Activated CD4-positive, alpha-beta T cell treated with anti-CD3 and anti-CD28 coated beads, Interleukin-2, amount 10 ng/mL, durations not matched to agents 7 days and 5 days (primary cell): ENCODE results near the gene OTUD5. TPM values are rescaled to one million over a fixed set of nuclear protein-coding genes. Genes with fewer than 3 reads are reported as not detected.
"Not testable (repeated sequence)": the region's sequence is repeated elsewhere in the genome, so short reads cannot be mapped to it uniquely, and the experiment has no call there.

Experiments used
- CTCF ChIA-PET: fragments of 350-600 bp; sonication (Branson Sonifier 250); formaldehyde crosslinking; loops from one replicate; lab custom pipeline; 2021; ENCODE audit warnings: antibody characterized with exemption; lab: Charles Lee
- POLR2A ChIA-PET: fragments of 350-600 bp; sonication (Branson Sonifier 250); formaldehyde crosslinking; loops from one replicate; lab custom pipeline; 2021; ENCODE audit warnings: antibody characterized with exemption; lab: Charles Lee
- DNase-seq: peaks from one replicate; pipeline ENCODE4 v3.0.0-alpha.2; 2020
- H3K27ac Mint-ChIP-seq: one replicate; pipeline ENCODE4 v1.8.0; 2021; ENCODE audit warnings: mild to moderate bottlenecking, moderate library complexity, mixed read lengths
- H3K27me3 Mint-ChIP-seq: one replicate; pipeline ENCODE4 v1.8.0; 2021; ENCODE audit warnings: mixed read lengths
- H3K36me3 Mint-ChIP-seq: one replicate; pipeline ENCODE4 v1.8.0; 2021; ENCODE audit warnings: low read depth, mixed read lengths
- H3K4me1 Mint-ChIP-seq: one replicate; pipeline ENCODE4 v1.8.0; 2021; ENCODE audit warnings: mixed read lengths
- H3K4me3 Mint-ChIP-seq: one replicate; pipeline ENCODE4 v1.8.0; 2021; ENCODE audit warnings: mild to moderate bottlenecking, moderate library complexity, mixed read lengths
- H3K9me3 Mint-ChIP-seq: one replicate; pipeline ENCODE4 v1.8.0; 2021; ENCODE audit warnings: mixed read lengths
- total RNA-seq, 2 experiments: library from RNA; stranded (reverse); gene quantifications; one replicate each; pipeline ENCODE4 v1.2.3, GENCODE V29; 2021

OTUD5 gene
- total RNA-seq, 2 experiments from 2014 or later = 49.0 to 54.1 TPM

DNA sequence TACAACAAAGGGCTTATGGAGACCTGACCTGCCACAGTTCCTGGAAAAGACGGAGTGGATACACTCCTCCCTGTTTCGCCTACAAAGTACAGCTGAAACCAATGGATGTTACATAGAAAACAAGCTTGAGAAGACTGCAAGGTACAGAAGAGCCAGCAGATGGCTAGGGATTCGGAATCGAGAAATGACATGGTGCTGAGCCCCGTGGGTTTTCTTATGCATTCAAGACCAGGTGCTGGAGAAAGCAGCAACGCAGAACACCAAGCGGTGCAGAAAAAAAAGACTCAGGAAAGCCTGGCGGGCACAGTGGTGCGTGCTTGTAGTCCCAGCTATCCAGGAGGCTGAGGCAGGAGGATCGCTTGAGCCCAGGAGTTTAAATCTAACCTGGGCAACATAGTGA is 73.7 kb downstream of the OTUD5 start:
- Mint-ChIP-seq H3K4me3 (no peak overlapping the region), H3K27ac (no peak overlapping the region), H3K27me3 (peaks cover 6% of the 10 kb centered on the region), H3K36me3 (no peaks in the 10 kb centered on the region), H3K9me3 (no peaks in the 10 kb centered on the region), H3K4me1 (no peaks in the 10 kb centered on the region)
- ChIA-PET CTCF (interaction anchor here (1.1 kb wide), 1 partner anchor 8 kb away, joined by 4 read pairs; no protein-coding TSS in a partner anchor), POLR2A (no interaction called here)
- DNase-seq = no peak

DNA sequence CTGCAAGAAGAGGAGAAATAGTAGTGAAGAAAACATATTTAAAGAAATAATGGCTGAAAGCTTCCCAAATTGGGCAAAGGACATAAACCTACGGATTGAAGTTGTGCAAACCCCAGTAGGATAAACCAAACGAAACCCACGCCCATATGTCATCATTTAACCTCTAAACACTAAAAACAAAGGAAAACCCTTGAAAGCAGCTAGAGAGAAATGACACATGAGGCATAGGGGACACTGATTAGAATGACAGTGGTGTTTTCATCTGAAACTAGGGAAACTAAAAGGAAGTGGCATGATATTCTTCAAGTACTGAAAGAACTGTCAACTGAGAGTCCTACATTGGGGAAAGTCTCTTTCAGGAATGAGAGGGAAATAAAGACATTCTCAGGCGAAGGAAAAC is 80.5 kb downstream of the OTUD5 start:
- DNase-seq, H3K4me1 Mint-ChIP-seq, H3K27me3 Mint-ChIP-seq, POLR2A ChIA-PET, H3K27ac Mint-ChIP-seq, H3K36me3 Mint-ChIP-seq, H3K4me3 Mint-ChIP-seq, CTCF ChIA-PET, H3K9me3 Mint-ChIP-seq: not testable (repeated sequence)

Other genes with a start within 250 kb of the OTUD5 start
- gene GLOD5, start 195.9 kb downstream of the OTUD5 start, total RNA-seq = not detected
- gene GATA1, start 171.0 kb downstream of the OTUD5 start, total RNA-seq = not detected
- 100 to 1,000 TPM in 1 of 2 experiments, 10 to 100 TPM in 1; 94.3 to 102 TPM for gene HDAC6, start 155.5 kb downstream of the OTUD5 start, total RNA-seq
- gene ERAS, start 131.1 kb downstream of the OTUD5 start, total RNA-seq = not detected
- gene PCSK1N, start 122.0 kb downstream of the OTUD5 start, total RNA-seq = under 1 TPM; 0.33 to 0.40 TPM
- 10 to 100 TPM; 39.9 to 45.8 TPM for gene TIMM17B, start 59.8 kb downstream of the OTUD5 start, total RNA-seq
- 10 to 100 TPM; 69.4 to 77.6 TPM for gene PQBP1, start 59.7 kb downstream of the OTUD5 start, total RNA-seq
- gene SLC35A2, start 46.0 kb downstream of the OTUD5 start, total RNA-seq = 10 to 100 TPM; 14.0 to 16.8 TPM
- gene PIM2, start 38.6 kb downstream of the OTUD5 start, total RNA-seq = 100 to 1,000 TPM; 152 to 154 TPM
- gene KCND1, start 14.2 kb upstream of the OTUD5 start, total RNA-seq = 1 to 10 TPM; 2.9 to 3.6 TPM
- 10 to 100 TPM; 73.2 to 91.2 TPM for gene GRIPAP1, start 44.7 kb upstream of the OTUD5 start, total RNA-seq
- 10 to 100 TPM; 25.7 to 26.8 TPM for gene TFE3, start 85.8 kb upstream of the OTUD5 start, total RNA-seq
- gene CCDC120, start 101.4 kb upstream of the OTUD5 start, total RNA-seq = 1 to 10 TPM; 5.5 to 5.9 TPM
- 10 to 100 TPM; 24.7 to 27.1 TPM for gene PRAF2, start 116.4 kb upstream of the OTUD5 start, total RNA-seq
- 10 to 100 TPM; 44.0 to 48.6 TPM for gene WDR45, start 122.3 kb upstream of the OTUD5 start, total RNA-seq
- gene GPKOW, start 166.1 kb upstream of the OTUD5 start, total RNA-seq = 10 to 100 TPM; 29.2 to 33.2 TPM
- gene MAGIX, start 205.2 kb upstream of the OTUD5 start, total RNA-seq = 1 to 10 TPM; 1.9 to 2.8 TPM
- 100 to 1,000 TPM; 245 to 270 TPM for gene PLP2, start 214.3 kb upstream of the OTUD5 start, total RNA-seq
- gene PRICKLE3, start 228.8 kb upstream of the OTUD5 start, total RNA-seq = 10 to 100 TPM; 13.7 to 17.6 TPM
- 1 to 10 TPM; 2.5 to 2.7 TPM for gene SYP, start 242.6 kb upstream of the OTUD5 start, total RNA-seq